ENCODE data around the gene PLXNB2. TPM values are rescaled to one million over a fixed set of nuclear protein-coding genes. Genes with fewer than 3 reads are reported as not detected.

PLXNB2 gene
- polyA plus RNA-seq, 1 experiment = 68.0 TPM

- no peak for DNase-seq (ENCODE audit: low read depth, low spot score)
- no peak overlapping the region for H3K4me3 ChIP-seq (ENCODE audit: low read depth, low read length)
- CTCF ChIA-PET = interaction anchor here (1.5 kb wide), 1 partner anchor 63 kb away, joined by 4 read pairs; no protein-coding TSS in a partner anchor
- peaks cover 16% of the 10 kb centered on the region; the same call in 1 of the 2 replicates for H3K9me3 ChIP-seq (ENCODE audit: control insufficient read depth, insufficient read depth, low read length)
- no peak overlapping the region for H3K27ac ChIP-seq (ENCODE audit: low read depth, low read length)
- TF ChIP-seq CTCF (IDR thresholded peaks at IDR 0.05; ENCODE audit: low read depth, low read length) = no peak
- no peaks in the 10 kb centered on the region for H3K27me3 ChIP-seq (ENCODE audit: control insufficient read depth, insufficient read depth, low read length)
- POLR2A ChIA-PET = no interaction called here
Measured at GRCh38 chr22:50278956-50279619, 28.4 kb downstream of the PLXNB2 start.

GRCh38 chr22:50278461-50278860 is 29.0 kb downstream of the PLXNB2 start:
- CTCF ChIA-PET = interaction anchor here (1.5 kb wide), 1 partner anchor 64 kb away, joined by 4 read pairs; no protein-coding TSS in a partner anchor
- TF ChIP-seq CTCF (IDR thresholded peaks at IDR 0.05; ENCODE audit: low read depth, low read length) = no peak

GRCh38 chr22:50277761-50278160 is 29.7 kb downstream of the PLXNB2 start:
- ChIA-PET POLR2A (no interaction called here), CTCF (no interaction called here)
- Histone ChIP-seq H3K27me3 (ENCODE audit: control insufficient read depth, insufficient read depth, low read length) (no peaks in the 10 kb centered on the region), H3K4me3 (ENCODE audit: low read depth, low read length) (no peak overlapping the region), H3K27ac (ENCODE audit: low read depth, low read length) (no peak overlapping the region), H3K9me3 (ENCODE audit: control insufficient read depth, insufficient read depth, low read length) (peaks cover 15% of the 10 kb centered on the region; the same call in 1 of the 2 replicates)
- DNase-seq (ENCODE audit: low read depth, low spot score) = no peak
- TF ChIP-seq CTCF (IDR thresholded peaks at IDR 0.05; ENCODE audit: low read depth, low read length) = no peak

More at GRCh38 chr22:50278461-50278860, 29.0 kb downstream of the PLXNB2 start:
- no peak for DNase-seq (ENCODE audit: low read depth, low spot score)
- POLR2A ChIA-PET = no interaction called here
- H3K9me3 ChIP-seq (ENCODE audit: control insufficient read depth, insufficient read depth, low read length) = peaks cover 15% of the 10 kb centered on the region; the same call in 1 of the 2 replicates
- H3K4me3 ChIP-seq (ENCODE audit: low read depth, low read length) = no peak overlapping the region
- no peak overlapping the region for H3K27ac ChIP-seq (ENCODE audit: low read depth, low read length)
- no peaks in the 10 kb centered on the region for H3K27me3 ChIP-seq (ENCODE audit: control insufficient read depth, insufficient read depth, low read length)

- Histone ChIP-seq H3K27ac (ENCODE audit: low read depth, low read length) (no peak overlapping the region), H3K4me3 (ENCODE audit: low read depth, low read length) (no peak overlapping the region), H3K27me3 (ENCODE audit: control insufficient read depth, insufficient read depth, low read length) (no peaks in the 10 kb centered on the region), H3K9me3 (ENCODE audit: control insufficient read depth, insufficient read depth, low read length) (peaks cover 15% of the 10 kb centered on the region; the same call in 1 of the 2 replicates)
- peak; percentile 35 for TF ChIP-seq CTCF (IDR thresholded peaks at IDR 0.05; ENCODE audit: low read depth, low read length)
- ChIA-PET POLR2A (interaction anchor here (0.8 kb wide), 1 partner anchor 9 kb away, joined by 6 read pairs; no protein-coding TSS in a partner anchor), CTCF (interaction anchor here (0.6 to 1.6 kb wide), 4 partner anchors 13 to 66 kb away, joined by 4 to 7 read pairs (median 4); no protein-coding TSS in a partner anchor)
- no peak for DNase-seq (ENCODE audit: low read depth, low spot score)
Measured at GRCh38 chr22:50276143-50276542, 31.3 kb downstream of the PLXNB2 start.

Data from AG04450 (cell line).